Esophagus squamous epithelium (tissue), 4 donors: ENCODE data around the gene MYO1D.

ENCODE experiments used
- CTCF ChIP-seq, 6 experiments: fragments of 450-650 bp in 4 of 6; fragments of 200-600 bp in 2 of 6; sonication (generic) in 2 of 6; IDR thresholded peaks; one replicate each; pipeline ENCODE4 v1.5.1; 2016 to 2019; ENCODE audit warnings: antibody characterized with exemption in 6 of 6, mild to moderate bottlenecking in 4 of 6, moderate library complexity in 4 of 6
- POLR2A ChIP-seq, 4 donors: fragments of 450-650 bp; IDR thresholded peaks; one replicate each; pipeline ENCODE4 v1.6.1; 2017; ENCODE audit warnings: antibody characterized with exemption in 4 of 4, mild to moderate bottlenecking in 4 of 4, moderate library complexity in 3 of 4

GRCh38 chr17:32502013-32502412, 374.9 kb downstream of the MYO1D start:
- no peak for TF ChIP-seq CTCF (IDR thresholded peaks at IDR 0.05)
- TF ChIP-seq POLR2A (IDR thresholded peaks at IDR 0.05): no peak
